ENCODE data around the gene NDUFS8.

NDUFS8 gene

DNA sequence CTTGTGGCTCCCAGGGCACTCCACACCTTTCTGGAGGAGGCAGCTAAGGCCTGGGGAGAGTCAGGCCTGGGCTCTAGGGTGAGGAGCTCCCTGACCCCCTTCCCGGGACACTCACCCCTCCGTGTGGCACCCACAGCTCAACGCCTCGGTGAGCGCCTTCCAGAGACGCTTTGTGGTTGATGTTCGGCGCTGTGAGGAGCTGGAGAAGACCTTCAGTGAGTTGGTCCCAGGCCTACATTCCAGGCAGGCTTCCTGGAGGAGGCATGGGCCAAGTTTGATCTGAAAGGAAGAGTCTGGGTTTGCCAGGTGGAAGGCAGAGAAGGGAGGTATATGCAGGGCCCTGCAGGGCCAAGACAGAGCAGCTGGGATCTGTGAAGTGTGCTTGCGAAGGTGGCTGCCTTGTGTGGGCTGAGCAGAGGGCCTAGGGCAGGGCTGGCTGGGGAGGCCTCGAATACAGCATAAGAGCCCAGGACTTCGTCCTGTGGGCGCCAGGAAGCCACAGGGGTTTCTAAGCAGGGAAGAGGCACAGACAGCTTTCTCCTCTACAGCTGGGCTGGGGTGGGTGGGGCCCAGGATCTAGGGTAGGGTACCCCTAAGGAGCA is 11.2 kb downstream of the NDUFS8 start:
- no peak for TF ChIP-seq CTCF (IDR thresholded peaks at IDR 0.05; ENCODE audit: low read depth, low read length)
- no peak overlapping the region for H3K4me3 ChIP-seq (ENCODE audit: low read depth, low read length)

DNA sequence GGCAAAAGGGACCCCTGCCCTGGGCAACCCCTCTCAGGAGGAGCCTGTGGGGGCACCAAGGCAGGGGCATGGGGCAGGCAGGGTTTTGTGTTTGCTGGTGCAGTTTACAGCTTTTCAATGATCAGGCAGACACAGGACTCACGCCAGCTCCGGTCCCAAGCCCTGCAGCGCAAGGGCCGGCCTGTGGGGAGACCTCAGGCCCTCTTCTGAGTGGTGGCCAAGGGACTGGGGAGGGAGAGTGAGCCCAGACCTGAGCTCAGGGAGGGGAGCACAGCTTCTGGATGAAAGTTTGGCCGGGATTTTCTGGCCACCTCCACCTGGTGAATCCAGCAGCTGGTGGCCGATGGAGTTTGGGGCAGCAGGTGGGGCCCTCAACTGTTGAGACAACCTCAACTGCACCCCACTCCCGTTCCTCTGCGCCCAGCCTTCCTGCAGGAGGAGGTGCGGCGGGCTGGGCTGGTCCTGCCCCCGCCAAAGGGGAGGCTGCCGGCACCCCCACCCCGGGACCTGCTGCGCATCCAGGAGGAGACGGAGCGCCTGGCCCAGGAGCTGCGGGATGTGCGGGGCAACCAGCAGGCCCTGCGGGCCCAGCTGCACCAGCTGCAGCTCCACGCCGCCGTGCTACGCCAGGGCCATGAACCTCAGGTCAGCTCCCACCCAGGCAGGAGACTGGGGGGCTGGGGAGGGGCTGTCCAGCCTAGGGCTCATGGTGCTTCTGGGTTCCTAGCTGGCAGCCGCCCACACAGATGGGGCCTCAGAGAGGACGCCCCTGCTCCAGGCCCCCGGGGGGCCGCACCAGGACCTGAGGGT is 11.9 kb downstream of the NDUFS8 start:
- no peak overlapping the region for H3K4me3 ChIP-seq (ENCODE audit: low read depth, low read length)
- TF ChIP-seq CTCF (IDR thresholded peaks at IDR 0.05; ENCODE audit: low read depth, low read length): no peak

- H3K4me3 ChIP-seq (ENCODE audit: low read depth, low read length): no peak overlapping the region
- TF ChIP-seq CTCF (IDR thresholded peaks at IDR 0.05; ENCODE audit: low read depth, low read length): no peak
Observed at GRCh38 chr11:68043029-68043348, 12.5 kb downstream of the NDUFS8 start.

DNA sequence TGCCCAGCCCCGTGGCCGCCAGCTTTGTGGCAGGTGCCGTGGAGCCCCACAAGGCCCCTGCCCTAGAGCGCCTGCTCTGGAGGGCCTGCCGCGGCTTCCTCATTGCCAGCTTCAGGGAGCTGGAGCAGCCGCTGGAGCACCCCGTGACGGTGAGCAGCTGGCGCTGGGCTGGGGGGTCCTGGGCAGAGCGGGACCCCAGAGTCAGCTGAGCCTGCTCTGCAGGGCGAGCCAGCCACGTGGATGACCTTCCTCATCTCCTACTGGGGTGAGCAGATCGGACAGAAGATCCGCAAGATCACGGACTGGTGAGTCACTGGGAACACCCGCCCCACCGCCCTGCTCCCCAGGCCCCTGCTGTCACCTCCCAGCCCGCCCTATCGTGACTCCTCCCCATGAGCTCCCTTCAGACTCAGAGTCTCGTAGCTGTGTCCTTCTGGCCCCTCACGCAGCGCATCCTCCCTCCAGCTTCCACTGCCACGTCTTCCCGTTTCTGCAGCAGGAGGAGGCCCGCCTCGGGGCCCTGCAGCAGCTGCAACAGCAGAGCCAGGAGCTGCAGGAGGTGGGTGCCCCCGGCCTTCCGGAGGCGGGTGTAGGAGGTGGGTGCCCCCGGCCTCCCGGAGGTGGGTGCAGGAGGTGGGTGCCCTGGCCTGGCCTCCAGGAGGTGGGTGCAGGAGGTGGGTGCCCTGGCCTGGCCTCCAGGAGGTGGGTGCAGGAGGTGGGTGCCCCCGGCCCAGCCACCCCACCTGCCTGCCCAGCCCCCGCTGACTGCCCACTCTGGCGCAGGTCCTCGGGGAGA is 13.1 kb downstream of the NDUFS8 start:
- no peak for TF ChIP-seq CTCF (IDR thresholded peaks at IDR 0.05; ENCODE audit: low read depth, low read length)
- no peak overlapping the region for H3K4me3 ChIP-seq (ENCODE audit: low read depth, low read length)

- TF ChIP-seq CTCF (IDR thresholded peaks at IDR 0.05; ENCODE audit: low read depth, low read length): no peak
- H3K4me3 ChIP-seq (ENCODE audit: low read depth, low read length): no peak overlapping the region
Observed at GRCh38 chr11:68044145-68044813, 13.8 kb downstream of the NDUFS8 start.

DNA sequence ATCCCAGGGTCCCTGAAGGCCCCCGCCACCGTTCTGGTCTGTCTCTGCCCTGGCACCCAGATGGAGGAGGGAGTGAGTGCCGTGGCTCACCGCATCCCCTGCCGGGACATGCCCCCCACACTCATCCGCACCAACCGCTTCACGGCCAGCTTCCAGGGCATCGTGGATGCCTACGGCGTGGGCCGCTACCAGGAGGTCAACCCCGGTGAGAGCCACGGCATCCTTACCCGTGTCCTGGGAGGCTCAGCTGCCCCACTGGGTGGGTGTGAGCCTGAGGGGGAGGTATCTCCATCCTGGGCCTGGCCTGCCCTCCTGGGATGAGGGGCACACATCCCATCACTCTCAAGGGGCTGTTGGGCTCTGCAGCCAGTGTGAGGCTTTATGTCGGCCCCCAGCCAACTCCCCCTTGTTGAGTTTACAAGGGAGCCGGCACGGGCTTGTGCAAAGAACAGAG is 14.4 kb downstream of the NDUFS8 start:
- TF ChIP-seq CTCF (IDR thresholded peaks at IDR 0.05; ENCODE audit: low read depth, low read length): no peak
- H3K4me3 ChIP-seq (ENCODE audit: low read depth, low read length): no peak overlapping the region
